Heart left ventricle (tissue), 13 donors: ENCODE data around the gene C12orf43.

Experiments
- POLR2A ChIP-seq, 2 donors: fragments of 450-650 bp; IDR thresholded peaks; one replicate each; pipeline ENCODE4 v1.6.1; 2017; ENCODE audit warnings: antibody characterized with exemption in 2 of 2, mild to moderate bottlenecking in 2 of 2, moderate library complexity in 2 of 2
- TF ChIP-seq, protein P1 (sequence below), 12 donors: fragments of 200-600 bp; sonication (generic) in 4 of 12; IDR thresholded peaks; one replicate each; pipeline versions ENCODE4 v1.5.0 to v1.8.0; 2018 to 2022; ENCODE audit warnings: antibody characterized with exemption in 12 of 12, mild to moderate bottlenecking in 5 of 12
- donor health status: ischemic (EF 13 %, LVEDD 7.1; RV severe dilation, severe dysfunction).
- donor health status: DM: no; HTN: yes; CAD: no.
- donor health status: DM: no; HTN: no; CAD: no.
- donor health status: ischemic (EF 25% LVEDD 6.9; RV normal size, moderate dysfunction).
- donor health status: ischemic (EF 25% LVEDD 5.7; RV mildly dilated, moderate dysfunction).
- donor health status: ischemic (EF 35%, LVEDD 5.7; RV mildly dilated, moderate dysfunction).
- donor health status: nonischemic (EF 11% LVEDD 7.7; RV severe dilation, severe dysfunction).
- donor health status: DM: yes; HTN: yes; CAD: no.
- donor health status: PGD.
- donor health status: ischemic (EF 29% LVEDD 5.4; RV normal size, mild dysfunction).
- donor health status: nonischemic (EF 23%, LVEDD 6.1; RV moderate dilation, normal function).

DNA sequence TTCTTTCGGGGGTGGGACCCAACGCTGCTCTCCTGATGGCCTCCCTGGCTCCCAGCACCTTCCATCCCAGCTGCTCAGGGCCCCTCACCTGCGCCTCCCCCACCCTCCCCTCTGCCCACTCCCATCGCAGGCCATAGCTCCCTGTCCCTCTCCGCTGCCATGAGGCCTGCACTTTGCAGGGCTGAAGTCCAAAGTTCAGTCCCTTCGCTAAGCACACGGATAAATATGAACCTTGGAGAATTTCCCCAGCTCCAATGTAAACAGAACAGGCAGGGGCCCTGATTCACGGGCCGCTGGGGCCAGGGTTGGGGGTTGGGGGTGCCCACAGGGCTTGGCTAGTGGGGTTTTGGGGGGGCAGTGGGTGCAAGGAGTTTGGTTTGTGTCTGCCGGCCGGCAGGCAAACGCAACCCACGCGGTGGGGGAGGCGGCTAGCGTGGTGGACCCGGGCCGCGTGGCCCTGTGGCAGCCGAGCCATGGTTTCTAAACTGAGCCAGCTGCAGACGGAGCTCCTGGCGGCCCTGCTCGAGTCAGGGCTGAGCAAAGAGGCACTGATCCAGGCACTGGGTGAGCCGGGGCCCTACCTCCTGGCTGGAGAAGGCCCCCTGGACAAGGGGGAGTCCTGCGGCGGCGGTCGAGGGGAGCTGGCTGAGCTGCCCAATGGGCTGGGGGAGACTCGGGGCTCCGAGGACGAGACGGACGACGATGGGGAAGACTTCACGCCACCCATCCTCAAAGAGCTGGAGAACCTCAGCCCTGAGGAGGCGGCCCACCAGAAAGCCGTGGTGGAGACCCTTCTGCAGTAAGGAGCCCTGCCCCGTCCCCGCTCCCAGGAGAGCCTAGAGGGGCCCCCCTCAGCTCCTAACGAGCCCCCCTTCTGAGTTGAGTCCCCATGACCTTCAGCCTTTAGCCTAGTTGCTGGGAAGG lies 37.7 kb downstream of the C12orf43 start, which contains the start of gene HNF1A:
- TF ChIP-seq, protein P1, sequence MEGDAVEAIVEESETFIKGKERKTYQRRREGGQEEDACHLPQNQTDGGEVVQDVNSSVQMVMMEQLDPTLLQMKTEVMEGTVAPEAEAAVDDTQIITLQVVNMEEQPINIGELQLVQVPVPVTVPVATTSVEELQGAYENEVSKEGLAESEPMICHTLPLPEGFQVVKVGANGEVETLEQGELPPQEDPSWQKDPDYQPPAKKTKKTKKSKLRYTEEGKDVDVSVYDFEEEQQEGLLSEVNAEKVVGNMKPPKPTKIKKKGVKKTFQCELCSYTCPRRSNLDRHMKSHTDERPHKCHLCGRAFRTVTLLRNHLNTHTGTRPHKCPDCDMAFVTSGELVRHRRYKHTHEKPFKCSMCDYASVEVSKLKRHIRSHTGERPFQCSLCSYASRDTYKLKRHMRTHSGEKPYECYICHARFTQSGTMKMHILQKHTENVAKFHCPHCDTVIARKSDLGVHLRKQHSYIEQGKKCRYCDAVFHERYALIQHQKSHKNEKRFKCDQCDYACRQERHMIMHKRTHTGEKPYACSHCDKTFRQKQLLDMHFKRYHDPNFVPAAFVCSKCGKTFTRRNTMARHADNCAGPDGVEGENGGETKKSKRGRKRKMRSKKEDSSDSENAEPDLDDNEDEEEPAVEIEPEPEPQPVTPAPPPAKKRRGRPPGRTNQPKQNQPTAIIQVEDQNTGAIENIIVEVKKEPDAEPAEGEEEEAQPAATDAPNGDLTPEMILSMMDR (IDR thresholded peaks at IDR 0.05), result no peak
- no peak for TF ChIP-seq POLR2A (IDR thresholded peaks at IDR 0.05)
